HG02970 (cell line): ENCODE measurements around the gene PRDM7.
A peak's percentile ranks its signal among the peaks of the same experiment; 100 is the strongest.
"Not testable (repeated sequence)": the region's sequence is repeated elsewhere in the genome, so short reads cannot be mapped to it uniquely, and the experiment has no call there.

Source experiments
- ATAC-seq: cut with Tn5 transposase; IDR thresholded peaks from one replicate; pipeline ENCODE4 v1.9.1; 2021; ENCODE audit warnings: mild to moderate bottlenecking, moderate library complexity, moderate number of reproducible peaks; ENCODE audit not compliant: unreplicated experiment, low FRiP score

The PRDM7 gene

DNA sequence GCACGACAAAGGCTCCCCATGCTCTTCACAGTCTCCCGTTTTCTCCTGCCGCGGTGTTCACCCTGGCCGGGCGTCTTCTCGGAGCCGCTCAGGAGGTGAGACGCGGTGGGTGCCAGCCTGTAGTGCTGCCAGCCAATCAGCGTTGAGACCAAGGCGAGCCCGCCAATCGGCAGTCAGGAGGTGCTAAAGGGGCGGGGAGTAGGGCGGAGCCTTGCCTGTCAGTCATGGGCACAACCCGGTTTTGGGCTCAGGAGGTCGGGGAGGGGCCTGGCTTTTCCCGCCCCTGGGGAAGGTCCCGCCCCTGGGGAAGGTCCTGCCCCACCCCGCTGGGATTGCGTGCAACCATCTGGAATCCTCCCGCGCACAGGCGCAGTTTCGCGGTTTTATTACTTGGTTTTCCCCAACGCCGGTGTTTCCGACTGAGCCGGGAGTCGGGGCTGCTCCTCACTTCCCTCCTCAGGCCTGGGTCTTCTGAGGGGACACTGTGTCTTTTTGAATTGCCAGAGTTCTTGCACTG is at the start of gene PRDM7:
TSS of gene PRDM7 (minus strand) at position 92 of the 517 bp plus-strand sequence. CDS start 1,421 bp downstream, outside the sequence.
- peak; percentile 93 for ATAC-seq

DNA sequence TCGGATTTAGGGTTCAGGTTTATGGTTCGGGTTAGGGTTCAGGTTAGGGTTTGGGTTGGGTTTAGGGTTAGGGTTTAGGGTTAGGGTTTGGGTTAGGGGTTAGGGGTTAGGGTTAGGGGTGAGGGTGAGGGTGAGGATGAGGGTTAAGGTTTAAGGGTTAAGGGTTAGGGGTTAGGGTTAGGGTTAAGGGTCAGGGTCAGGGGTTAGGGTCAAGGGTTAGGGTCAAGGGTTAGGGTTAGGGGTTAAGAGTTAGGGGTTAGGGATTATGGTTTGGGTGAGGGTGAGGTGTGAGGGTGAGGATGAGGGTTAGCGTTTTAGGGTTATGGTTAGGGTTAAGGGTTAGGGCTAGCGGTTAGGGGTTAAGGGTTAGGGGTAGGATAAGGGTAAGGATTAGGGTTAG is 44.7 kb upstream of the PRDM7 start:
- not testable (repeated sequence) for ATAC-seq

GRCh38 chr16:90107617-90108016 is 30.5 kb upstream of the PRDM7 start:
- ATAC-seq = not testable (repeated sequence)

DNA sequence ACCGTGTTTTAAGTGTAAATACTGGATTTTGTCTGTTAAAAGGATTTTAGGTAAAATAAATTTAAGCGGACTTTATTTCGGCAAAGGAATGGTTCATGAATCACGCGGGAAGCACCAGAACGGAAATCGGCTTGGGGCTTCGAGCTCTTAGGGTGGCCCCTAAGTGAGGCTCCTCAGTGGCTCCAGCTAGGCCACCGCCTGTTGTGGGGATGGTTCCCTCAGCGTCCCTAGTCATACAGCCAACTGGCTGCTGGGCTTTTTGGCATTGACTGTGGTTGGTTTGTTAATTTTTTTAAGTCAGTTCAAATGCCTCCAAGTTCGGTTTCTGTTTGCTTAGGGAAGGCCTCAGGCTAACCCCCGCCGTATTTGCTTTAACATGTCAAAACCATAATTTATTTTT is 29.9 kb upstream of the PRDM7 start:
- not testable (repeated sequence) for ATAC-seq

- peak; percentile 92 for ATAC-seq
Measured at GRCh38 chr16:90106271-90106670, 29.1 kb upstream of the PRDM7 start.

GRCh38 chr16:90104725-90105124 is 27.6 kb upstream of the PRDM7 start:
- ATAC-seq = not testable (repeated sequence)

DNA sequence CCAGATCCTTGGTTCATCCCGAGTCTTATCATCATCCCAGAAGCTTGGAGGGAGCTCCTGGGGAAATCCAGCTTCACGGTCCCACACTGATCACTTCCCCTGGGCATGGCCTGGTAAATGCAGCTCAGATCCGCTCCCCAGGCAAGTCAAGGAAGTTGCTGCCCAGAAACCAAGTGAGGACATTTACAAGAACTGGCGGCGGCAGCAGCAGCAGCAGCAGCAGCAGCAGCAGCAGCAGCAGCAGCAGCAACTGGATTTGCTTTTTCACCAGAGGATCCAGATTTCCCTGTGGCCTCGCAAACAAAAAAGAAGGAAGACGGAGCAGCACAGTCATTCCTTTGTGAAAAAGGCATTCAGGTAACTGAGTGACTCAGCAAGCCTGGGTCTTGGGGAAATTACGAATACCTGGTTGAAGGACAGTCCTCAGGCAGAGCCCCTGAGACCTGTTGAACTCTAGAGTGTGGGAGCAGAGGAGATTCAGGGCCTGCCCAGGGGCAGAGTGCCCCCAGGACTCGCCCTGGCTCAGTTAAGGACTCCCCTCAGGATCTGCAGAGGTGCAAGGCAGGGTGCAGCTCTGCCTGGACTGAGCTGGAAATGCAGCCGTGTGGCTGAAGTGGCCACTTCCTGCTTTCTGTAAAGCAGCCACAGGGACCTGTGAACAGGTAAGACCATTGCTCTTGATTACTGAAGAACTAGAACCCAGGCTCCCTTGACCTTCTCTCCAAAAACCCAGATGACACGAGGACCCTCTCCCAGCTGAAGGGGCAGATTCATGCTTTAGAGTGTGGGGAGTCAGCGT is 25.2 kb upstream of the PRDM7 start:
- ATAC-seq = not testable (repeated sequence)

DNA sequence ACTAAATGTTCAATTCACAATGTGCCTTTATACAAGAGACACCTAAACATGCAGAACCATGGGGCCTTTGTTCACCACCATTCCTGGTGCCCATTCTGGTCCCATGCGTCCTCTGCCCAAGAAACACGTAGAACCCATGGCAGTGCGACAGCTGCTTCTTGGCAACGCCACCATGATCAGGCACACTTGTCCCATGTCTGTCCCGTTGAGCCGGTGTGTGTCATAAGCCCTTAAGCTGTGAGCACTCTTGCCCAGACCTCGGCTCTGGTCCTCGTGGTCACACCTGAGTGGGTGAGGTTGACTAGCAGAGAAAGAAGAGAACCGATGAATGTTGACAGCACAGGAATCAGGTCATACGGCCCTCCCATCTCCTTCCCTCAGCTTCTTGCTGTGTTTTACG is 24.2 kb upstream of the PRDM7 start:
- ATAC-seq = not testable (repeated sequence)

- ATAC-seq = not testable (repeated sequence)
Measured at GRCh38 chr16:90100790-90101189, 23.7 kb upstream of the PRDM7 start.

DNA sequence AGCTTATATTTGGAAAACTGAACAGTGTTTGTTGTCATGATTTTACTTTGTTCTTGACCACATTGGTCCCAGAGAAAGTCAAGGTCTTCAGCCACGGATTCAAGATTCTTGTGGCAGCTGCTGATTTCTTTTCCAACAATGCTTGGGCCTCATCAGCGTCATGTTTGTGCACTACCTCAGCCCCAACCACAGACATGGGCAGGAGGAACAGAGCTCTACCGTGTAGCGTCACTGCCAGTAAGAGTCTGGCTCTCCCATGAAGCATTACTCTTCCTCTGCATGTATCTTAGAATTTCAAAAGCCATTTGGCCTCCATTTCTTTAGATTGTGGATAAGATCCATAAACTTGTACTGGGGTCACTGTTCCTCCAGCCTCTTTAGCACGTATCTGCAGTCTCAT is 23.1 kb upstream of the PRDM7 start:
- ATAC-seq = not testable (repeated sequence)

GRCh38 chr16:90098936-90099335 is 21.8 kb upstream of the PRDM7 start:
- not testable (repeated sequence) for ATAC-seq

GRCh38 chr16:90097010-90097684 is 20.0 kb upstream of the PRDM7 start:
- not testable (repeated sequence) for ATAC-seq

DNA sequence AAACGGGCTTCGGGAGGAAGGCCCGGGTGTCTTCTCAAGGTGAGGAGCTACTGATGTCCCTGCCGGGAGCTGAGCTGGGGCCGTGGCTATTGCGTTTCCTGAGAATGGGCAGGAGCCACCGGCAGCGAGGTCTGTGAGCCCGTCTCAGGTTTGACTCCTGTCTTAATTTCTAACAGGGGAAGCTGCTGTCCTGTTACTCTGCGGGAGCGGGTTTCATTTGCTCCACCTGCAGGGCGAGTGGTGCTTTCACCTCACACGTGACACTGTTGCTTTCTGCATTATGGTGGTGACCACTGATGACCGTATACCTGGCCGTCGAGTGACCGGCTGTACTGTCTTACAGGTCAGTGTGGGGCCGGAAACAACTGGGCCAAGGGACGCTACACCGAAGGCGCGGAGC is 17.7 kb upstream of the PRDM7 start:
- ATAC-seq = not testable (repeated sequence)

DNA sequence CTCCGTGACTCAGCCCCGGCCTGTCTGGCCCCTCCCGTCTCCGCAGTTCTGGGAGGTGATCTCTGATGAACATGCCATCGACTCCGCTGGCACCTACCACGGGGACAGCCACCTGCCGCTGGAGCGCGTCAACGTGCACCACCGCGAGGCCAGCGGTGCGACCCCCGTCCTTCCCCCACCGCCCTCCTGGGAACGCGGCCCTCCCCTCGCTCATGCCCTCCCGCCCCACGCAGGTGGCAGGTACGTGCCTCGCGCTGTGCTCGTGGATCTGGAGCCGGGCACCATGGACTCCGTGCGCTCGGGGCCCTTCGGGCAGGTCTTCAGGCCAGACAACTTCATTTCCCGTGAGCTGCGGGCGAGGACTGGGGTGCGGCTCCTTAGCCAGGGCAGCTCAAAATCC is 17.2 kb upstream of the PRDM7 start:
- not testable (repeated sequence) for ATAC-seq

DNA sequence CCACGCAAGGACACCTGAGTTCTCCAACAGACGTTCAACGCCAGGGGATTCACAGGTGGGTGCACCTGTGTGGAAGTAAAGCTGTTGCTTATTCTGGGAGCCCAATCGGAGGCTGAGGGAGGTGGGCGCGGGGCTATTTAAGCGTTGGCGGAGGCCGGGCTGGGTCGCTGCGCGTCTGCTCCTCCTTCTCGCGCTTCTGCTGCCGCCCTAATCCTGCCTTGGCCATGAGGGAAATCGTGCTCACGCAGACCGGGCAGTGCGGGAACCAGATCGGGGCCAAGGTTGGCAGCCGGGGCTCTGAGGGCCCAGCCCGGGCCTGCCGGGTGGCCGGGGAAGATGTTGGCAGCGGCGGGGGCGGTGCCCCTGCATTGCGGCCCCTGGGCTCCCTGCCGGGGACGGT is 16.7 kb upstream of the PRDM7 start:
- not testable (repeated sequence) for ATAC-seq

DNA sequence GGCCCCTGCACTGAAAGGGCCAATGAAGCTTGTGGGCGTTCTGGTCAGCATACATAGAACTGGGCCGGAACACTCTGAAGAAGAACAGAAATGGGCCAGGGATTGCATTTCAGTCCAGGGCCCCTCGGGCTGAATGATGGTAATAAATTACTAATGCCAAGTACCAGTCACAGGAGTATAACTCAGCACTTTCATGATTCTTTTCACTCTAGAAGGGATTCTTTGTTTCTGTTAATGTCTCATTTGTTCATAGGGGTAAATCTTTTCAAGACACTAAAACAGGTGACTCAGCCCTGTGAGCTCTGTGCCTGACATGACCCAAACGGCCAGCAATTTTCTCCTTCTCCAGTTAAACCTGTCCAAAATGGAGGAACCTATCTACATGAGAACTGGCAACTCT is 15.7 kb upstream of the PRDM7 start:
- ATAC-seq = not testable (repeated sequence)

DNA sequence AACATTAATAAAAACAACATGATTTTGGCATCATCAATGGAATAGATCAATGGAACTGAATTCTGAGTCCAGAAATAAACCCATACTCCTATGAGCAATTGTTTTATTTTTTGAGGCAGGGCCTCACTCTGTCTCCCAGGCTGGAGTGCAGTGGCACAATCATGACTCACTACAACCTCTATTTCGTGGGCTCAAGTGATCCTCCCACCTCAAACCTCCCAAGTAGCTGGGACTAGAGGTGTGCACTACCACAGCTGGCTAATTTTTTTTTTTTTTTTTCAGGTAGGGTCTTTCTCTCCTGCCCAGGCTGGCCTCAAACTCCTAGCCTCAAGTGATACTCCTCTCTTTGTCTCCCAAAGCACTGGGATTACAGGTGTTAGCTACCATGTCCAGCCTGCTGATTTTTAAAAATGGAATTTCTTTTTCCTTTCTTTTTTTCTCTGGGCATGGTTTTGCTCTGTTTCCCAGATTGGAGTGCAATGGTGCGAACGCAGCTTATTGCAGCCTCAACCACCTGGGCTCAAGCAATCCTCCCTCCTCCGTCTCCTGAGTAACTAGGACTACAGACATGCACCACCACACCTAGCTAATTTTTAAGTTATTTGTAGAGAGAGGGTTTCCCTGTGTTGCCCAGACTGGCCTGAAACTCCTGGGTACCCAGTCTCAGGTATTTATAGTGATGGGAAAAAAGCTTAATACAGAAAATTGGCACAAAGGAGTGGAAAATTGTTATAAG is 7.3 kb upstream of the PRDM7 start:
- no peak for ATAC-seq

GRCh38 chr16:90083139-90083538 is 6.0 kb upstream of the PRDM7 start:
- no peak for ATAC-seq

DNA sequence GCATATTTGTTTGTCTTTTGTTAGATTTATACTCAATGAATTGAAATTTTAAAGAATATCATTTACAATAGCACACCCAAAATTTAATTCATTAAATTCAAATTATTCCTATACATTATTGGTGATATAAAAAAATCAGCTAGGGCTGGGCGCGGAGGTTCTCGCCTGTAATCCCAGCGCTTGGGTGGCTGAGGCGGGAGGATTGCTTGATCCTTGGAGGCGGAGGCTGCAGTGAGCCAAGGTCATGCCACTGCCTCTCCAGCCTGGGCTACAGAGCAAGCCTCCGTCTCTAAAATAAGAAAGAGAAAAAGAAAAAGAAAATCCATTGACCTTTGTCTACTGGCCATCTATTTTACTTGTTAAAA is 4.5 kb upstream of the PRDM7 start:
- ATAC-seq = no peak

DNA sequence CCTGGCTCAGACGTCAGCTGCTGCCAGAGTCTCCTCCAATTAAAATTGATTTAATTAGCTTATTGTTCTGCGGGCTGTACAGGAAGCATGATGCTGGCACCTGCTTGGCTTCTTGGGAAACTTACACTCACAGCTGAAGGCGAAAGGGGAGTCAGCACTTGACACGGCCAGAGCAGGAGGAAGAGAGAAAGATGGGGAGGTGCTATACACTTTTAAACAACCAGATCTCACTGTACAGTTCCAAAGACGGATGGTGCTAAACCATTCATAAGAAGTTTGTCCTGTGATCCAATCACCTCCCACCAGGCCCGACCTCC is 1.4 kb upstream of the PRDM7 start:
- no peak for ATAC-seq
